ENCODE results near the gene RAB10. TPM values are rescaled to one million over a fixed set of nuclear protein-coding genes. Genes with fewer than 3 reads are reported as not detected.
A peak's percentile ranks its signal among the peaks of the same experiment; 100 is the strongest.

RAB10 gene
- total RNA-seq, 1 experiment from 2014 or later: 130 TPM

GRCh38 chr2:26076001-26076587 is 42.2 kb downstream of the RAB10 start:
- H3K4me1 Mint-ChIP-seq: peaks cover 33 to 37% of the 10 kb centered on the region in 2 experiments

More at GRCh38 chr2:26076001-26076587, 42.2 kb downstream of the RAB10 start:
- Histone ChIP-seq H3K9me3 (ENCODE audit: control insufficient read depth, low read depth, low read length) (peaks cover 6% of the 10 kb centered on the region), H3K4me1 (ENCODE audit: insufficient read depth, low read length) (peaks cover 6% of the 10 kb centered on the region; the same call in 1 of the 2 replicates), H3K23me2 (ENCODE audit: insufficient read length, low read depth, low read length, poor library complexity, severe bottlenecking) (no peaks in the 10 kb centered on the region), H3K27ac (ENCODE audit: insufficient read length, low read depth, low read length) (no peak overlapping the region), H3K56ac (ENCODE audit: insufficient read length, low read depth, low read length) (no peak overlapping the region), H2BK15ac (ENCODE audit: low read depth, low read length) (no peak overlapping the region), H3K9ac (ENCODE audit: extremely low read depth, insufficient read length, low read length) (no peak overlapping the region), H2BK12ac (ENCODE audit: insufficient read length, low read depth, low read length) (no peak overlapping the region), H3K4me2 (ENCODE audit: insufficient read depth, insufficient read length, low read length) (no peak overlapping the region), H3K4ac (ENCODE audit: low read depth, low read length) (no peak overlapping the region), H3T11ph (ENCODE audit: low read length) (no peak overlapping the region), H3K27me3 (ENCODE audit: insufficient read depth, low read length) (no peaks in the 10 kb centered on the region), H3K79me2 (ENCODE audit: insufficient read depth, low read length) (peaks cover 24% of the 10 kb centered on the region), H2BK20ac (ENCODE audit: low read depth, low read length, poor library complexity, severe bottlenecking) (no peak overlapping the region), H4K8ac (replicated peaks; ENCODE audit: insufficient read length, low read depth, low read length) (no peak overlapping the region), H2AFZ (ENCODE audit: low read length) (no peak overlapping the region), H3K18ac (ENCODE audit: insufficient read length, low read depth, low read length) (no peak overlapping the region), H3K79me1 (ENCODE audit: insufficient read depth, low read depth, low read length, poor library complexity, severe bottlenecking) (peaks cover 4% of the 10 kb centered on the region), H4K20me1 (ENCODE audit: control insufficient read depth, insufficient read depth, insufficient read length) (no peaks in the 10 kb centered on the region), H2BK5ac (ENCODE audit: insufficient read length, low read length) (no peak overlapping the region), H4K91ac (ENCODE audit: insufficient read length, low read depth, low read length) (no peak overlapping the region), H3K23ac (ENCODE audit: insufficient read length, low read depth, low read length) (no peak overlapping the region), H4K5ac (ENCODE audit: insufficient read length, low read depth, low read length) (no peak overlapping the region), H3K14ac (ENCODE audit: insufficient read depth, low read length) (no peak overlapping the region), H2BK120ac (ENCODE audit: low read depth, low read length, poor library complexity, severe bottlenecking) (no peak overlapping the region), H2AK5ac (ENCODE audit: insufficient read length, low read length) (no peak overlapping the region)
- Mint-ChIP-seq H3K36me3 (ENCODE audit: insufficient read depth in 1 of 3, low read depth in 3 of 3) (peaks cover 27 to 29% (median 29%) of the 10 kb centered on the region in 3 experiments), H3K9me3 (peaks cover 26 to 27% of the 10 kb centered on the region in 2 experiments), H3K27ac (peak overlapping the region in 2 of 3 experiments; percentile 39 to 85; a peak in 4 of 7 replicates), H3K4me3 (no peak overlapping the region), H3K27me3 (ENCODE audit: low read depth) (no peaks in the 10 kb centered on the region)
- no peak for DNase-seq
- TF ChIP-seq CTCF (conservative IDR thresholded peaks at IDR 0.05): no peak
- WGBS (ENCODE audit: extremely low coverage, insufficient read length, low lambda C conversion rate): no CpG with 5 or more reads among the region's 1 CpG

All from H9 (cell line).